ENCODE measurements around the gene ARSA.

DNA sequence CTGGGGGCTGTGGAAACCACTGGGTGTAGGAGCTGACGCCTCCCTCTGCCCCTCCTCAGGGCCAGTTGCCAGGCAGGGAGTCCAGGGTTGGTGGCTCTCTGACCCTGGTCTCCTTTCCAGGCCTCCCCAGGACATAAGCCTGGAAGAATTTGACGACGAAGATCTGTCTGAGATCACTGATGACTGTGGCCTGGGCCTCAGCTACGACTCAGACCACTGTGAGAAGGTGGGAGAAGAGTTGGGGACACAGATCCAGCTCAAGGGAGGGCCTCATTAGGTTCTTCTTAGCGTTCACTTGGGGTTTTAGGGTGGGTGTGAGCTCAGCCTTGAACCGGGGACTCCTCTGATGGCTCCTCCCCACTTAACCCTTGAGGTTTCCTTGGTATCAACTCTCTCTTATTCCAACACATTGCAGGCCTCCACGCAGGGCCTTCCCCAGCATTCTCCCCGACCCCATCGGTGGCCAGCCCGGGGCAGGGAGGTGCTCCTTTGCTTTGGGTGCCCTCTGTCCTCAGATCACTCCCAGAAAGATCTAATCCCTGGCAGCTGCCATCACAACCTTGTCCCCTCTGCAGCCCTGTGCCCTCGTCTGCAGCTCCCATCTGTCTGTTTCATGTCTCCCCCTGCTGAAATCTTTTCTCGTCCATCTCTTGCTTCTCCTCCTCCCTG, 26.1 kb downstream of the ARSA start:
- TF ChIP-seq CTCF (IDR thresholded peaks at IDR 0.05) (no peak), EP300 (IDR thresholded peaks at IDR 0.05; ENCODE audit: borderline replicate concordance in 1 of 2, low read depth in 1 of 2, low read length in 1 of 2) (no peak), POLR2AphosphoS5 (IDR thresholded peaks at IDR 0.05; ENCODE audit: low read depth, low read length) (no peak), CHD2 (IDR thresholded peaks at IDR 0.05; ENCODE audit: low read length, partially characterized antibody) (no peak), NFIC (IDR thresholded peaks at IDR 0.05; ENCODE audit: borderline replicate concordance) (no peak), TEAD4 (IDR thresholded peaks at IDR 0.05; ENCODE audit: borderline replicate concordance, insufficient read depth) (no peak), MXI1 (IDR thresholded peaks at IDR 0.05; ENCODE audit: low read depth, low read length) (no peak), SIN3A (IDR thresholded peaks at IDR 0.05; ENCODE audit: borderline replicate concordance, low read depth, low read length) (no peak), RFX5 (IDR thresholded peaks at IDR 0.05; ENCODE audit: low read length) (no peak), TCF12 (IDR thresholded peaks at IDR 0.05) (no peak)
- TF ChIP-seq, protein P1, sequence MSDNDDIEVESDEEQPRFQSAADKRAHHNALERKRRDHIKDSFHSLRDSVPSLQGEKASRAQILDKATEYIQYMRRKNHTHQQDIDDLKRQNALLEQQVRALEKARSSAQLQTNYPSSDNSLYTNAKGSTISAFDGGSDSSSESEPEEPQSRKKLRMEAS (IDR thresholded peaks at IDR 0.05; ENCODE audit: low read depth) = no peak
- TF ChIP-seq, protein P2, sequence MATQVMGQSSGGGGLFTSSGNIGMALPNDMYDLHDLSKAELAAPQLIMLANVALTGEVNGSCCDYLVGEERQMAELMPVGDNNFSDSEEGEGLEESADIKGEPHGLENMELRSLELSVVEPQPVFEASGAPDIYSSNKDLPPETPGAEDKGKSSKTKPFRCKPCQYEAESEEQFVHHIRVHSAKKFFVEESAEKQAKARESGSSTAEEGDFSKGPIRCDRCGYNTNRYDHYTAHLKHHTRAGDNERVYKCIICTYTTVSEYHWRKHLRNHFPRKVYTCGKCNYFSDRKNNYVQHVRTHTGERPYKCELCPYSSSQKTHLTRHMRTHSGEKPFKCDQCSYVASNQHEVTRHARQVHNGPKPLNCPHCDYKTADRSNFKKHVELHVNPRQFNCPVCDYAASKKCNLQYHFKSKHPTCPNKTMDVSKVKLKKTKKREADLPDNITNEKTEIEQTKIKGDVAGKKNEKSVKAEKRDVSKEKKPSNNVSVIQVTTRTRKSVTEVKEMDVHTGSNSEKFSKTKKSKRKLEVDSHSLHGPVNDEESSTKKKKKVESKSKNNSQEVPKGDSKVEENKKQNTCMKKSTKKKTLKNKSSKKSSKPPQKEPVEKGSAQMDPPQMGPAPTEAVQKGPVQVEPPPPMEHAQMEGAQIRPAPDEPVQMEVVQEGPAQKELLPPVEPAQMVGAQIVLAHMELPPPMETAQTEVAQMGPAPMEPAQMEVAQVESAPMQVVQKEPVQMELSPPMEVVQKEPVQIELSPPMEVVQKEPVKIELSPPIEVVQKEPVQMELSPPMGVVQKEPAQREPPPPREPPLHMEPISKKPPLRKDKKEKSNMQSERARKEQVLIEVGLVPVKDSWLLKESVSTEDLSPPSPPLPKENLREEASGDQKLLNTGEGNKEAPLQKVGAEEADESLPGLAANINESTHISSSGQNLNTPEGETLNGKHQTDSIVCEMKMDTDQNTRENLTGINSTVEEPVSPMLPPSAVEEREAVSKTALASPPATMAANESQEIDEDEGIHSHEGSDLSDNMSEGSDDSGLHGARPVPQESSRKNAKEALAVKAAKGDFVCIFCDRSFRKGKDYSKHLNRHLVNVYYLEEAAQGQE (IDR thresholded peaks at IDR 0.05; ENCODE audit: low read depth, low read length) = no peak
- TF ChIP-seq, protein P3, sequence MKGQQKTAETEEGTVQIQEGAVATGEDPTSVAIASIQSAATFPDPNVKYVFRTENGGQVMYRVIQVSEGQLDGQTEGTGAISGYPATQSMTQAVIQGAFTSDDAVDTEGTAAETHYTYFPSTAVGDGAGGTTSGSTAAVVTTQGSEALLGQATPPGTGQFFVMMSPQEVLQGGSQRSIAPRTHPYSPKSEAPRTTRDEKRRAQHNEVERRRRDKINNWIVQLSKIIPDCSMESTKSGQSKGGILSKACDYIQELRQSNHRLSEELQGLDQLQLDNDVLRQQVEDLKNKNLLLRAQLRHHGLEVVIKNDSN (IDR thresholded peaks at IDR 0.05; ENCODE audit: borderline replicate concordance, low read depth) = no peak
